Stomach (tissue), 4 donors: ENCODE data around the gene GLCCI1.

ENCODE experiments used
- CTCF ChIP-seq, 7 experiments: fragments of 450-650 bp in 4 of 7; fragments of 200-600 bp in 3 of 7; sonication (generic) in 3 of 7; IDR thresholded peaks; one replicate each; pipeline ENCODE4 v1.5.1; 2016 to 2019; ENCODE audit warnings: antibody characterized with exemption in 7 of 7, control low read depth in 2 of 7, mild to moderate bottlenecking in 1 of 7
- EP300 ChIP-seq: sonication (generic); formaldehyde crosslinking; IDR thresholded peaks from one replicate; pipeline ENCODE4 v1.6.1; 2017; ENCODE audit warnings: antibody characterized with exemption

- TF ChIP-seq CTCF (IDR thresholded peaks at IDR 0.05) (no peak), EP300 (no peak)
These were observed 46.6 kb downstream of the GLCCI1 start for GRCh38 chr7:8015100-8015745.
